HEK293T (cell line): Measurements from ENCODE around the gene ATG3.

Experiments used
- CTCF ChIA-PET: fragments of 350-600 bp; formaldehyde crosslinking; extraction: SDS; loops from one replicate; lab custom pipeline; 2021; ENCODE audit warnings: antibody characterized with exemption, inconsistent platforms; lab: Yijun Ruan, JAX
- POLR2A ChIA-PET: fragments of 350-600 bp; formaldehyde crosslinking; extraction: SDS; loops from one replicate; lab custom pipeline; 2020; ENCODE audit warnings: antibody characterized with exemption, inconsistent platforms; lab: Yijun Ruan, JAX
- DNase-seq: peaks from one replicate; pipeline ENCODE4 v3.0.0; 2012; ENCODE audit warnings: mixed read lengths; ENCODE audit errors: extremely low spot score
- ARNT ChIP-seq: fragments of 450-650 bp; IDR thresholded peaks from 2 replicates; pipeline ENCODE4 v1.6.1; 2017; ENCODE audit warnings: mild to moderate bottlenecking
- BHLHE40 ChIP-seq: fragments of 450-650 bp; IDR thresholded peaks from 2 replicates; pipeline ENCODE4 v1.6.1; 2016; ENCODE audit warnings: mild to moderate bottlenecking, moderate library complexity, borderline replicate concordance
- CTBP1 ChIP-seq: fragments of 450-650 bp; IDR thresholded peaks from 2 replicates; pipeline ENCODE4 v1.6.1; 2016; ENCODE audit warnings: borderline replicate concordance
- ELF4 ChIP-seq: fragments of 450-650 bp; IDR thresholded peaks from 2 replicates; pipeline ENCODE4 v1.6.1; 2017; ENCODE audit warnings: antibody characterized with exemption
- FOXA1 ChIP-seq: fragments of 450-650 bp; IDR thresholded peaks from 2 replicates; pipeline ENCODE4 v1.6.1; 2016; ENCODE audit warnings: mild to moderate bottlenecking
- FOXK2 ChIP-seq: fragments of 450-650 bp; IDR thresholded peaks from 2 replicates; pipeline ENCODE4 v1.6.1; 2016; ENCODE audit warnings: mild to moderate bottlenecking
- FOXM1 ChIP-seq: fragments of 450-650 bp; IDR thresholded peaks from 2 replicates; pipeline ENCODE4 v1.6.1; 2017; ENCODE audit warnings: mild to moderate bottlenecking, borderline replicate concordance
- HDGF ChIP-seq: fragments of 450-650 bp; IDR thresholded peaks from 2 replicates; pipeline ENCODE4 v1.6.1; 2017; ENCODE audit warnings: antibody characterized with exemption, borderline replicate concordance
- L3MBTL2 ChIP-seq: fragments of 450-650 bp; conservative IDR thresholded peaks from 2 replicates; pipeline ENCODE4 v1.6.1; 2016; ENCODE audit warnings: mild to moderate bottlenecking
- LEF1 ChIP-seq: fragments of 450-650 bp; IDR thresholded peaks from 2 replicates; pipeline ENCODE4 v1.6.1; 2017; ENCODE audit warnings: mild to moderate bottlenecking, borderline replicate concordance
- NFRKB ChIP-seq: fragments of 450-650 bp; IDR thresholded peaks from 2 replicates; pipeline ENCODE4 v1.6.1; 2016; ENCODE audit warnings: mild to moderate bottlenecking, moderate library complexity
- PKNOX1 ChIP-seq: fragments of 450-650 bp; IDR thresholded peaks from 2 replicates; pipeline ENCODE4 v1.6.1; 2016
- SP1 ChIP-seq: fragments of 450-650 bp; IDR thresholded peaks from 2 replicates; pipeline ENCODE4 v1.6.1; 2017
- SUZ12 ChIP-seq: fragments of 450-650 bp; IDR thresholded peaks from 2 replicates; pipeline ENCODE4 v1.6.1; 2016; ENCODE audit warnings: mild to moderate bottlenecking
- TARDBP ChIP-seq: fragments of 450-650 bp; IDR thresholded peaks from 2 replicates; pipeline ENCODE4 v1.6.1; 2016
- ZNF384 ChIP-seq: fragments of 450-650 bp; IDR thresholded peaks from 2 replicates; pipeline ENCODE4 v1.6.1; 2016

ATG3 gene

GRCh38 chr3:112486811-112487505 is 74.8 kb downstream of the ATG3 start:
- no peak for DNase-seq
- POLR2A ChIA-PET, result no interaction called here
- TF ChIP-seq ARNT, result no peak
- no peak for TF ChIP-seq FOXM1
- no peak for TF ChIP-seq ZNF384
- CTCF ChIA-PET, result no interaction called here

- DNase-seq, result no peak
- POLR2A ChIA-PET, result no interaction called here
- CTCF ChIA-PET, result no interaction called here
- no peak for TF ChIP-seq CTBP1
- TF ChIP-seq ZNF384, result no peak
- no peak for TF ChIP-seq SUZ12
- TF ChIP-seq FOXM1, result no peak
- TF ChIP-seq ARNT, result no peak
- TF ChIP-seq SP1, result no peak
- TF ChIP-seq FOXA1, result no peak
- TF ChIP-seq NFRKB, result no peak
- no peak for TF ChIP-seq HDGF
- TF ChIP-seq L3MBTL2, result no peak
- no peak for TF ChIP-seq FOXK2
- TF ChIP-seq BHLHE40, result no peak
- TF ChIP-seq LEF1, result no peak
- no peak for TF ChIP-seq ELF4
- TF ChIP-seq TARDBP, result no peak
- TF ChIP-seq PKNOX1, result no peak
These were observed 77.4 kb downstream of the ATG3 start for GRCh38 chr3:112484352-112484751.

GRCh38 chr3:112482675-112483074 is 79.1 kb downstream of the ATG3 start:
- ChIA-PET CTCF (no interaction called here), POLR2A (no interaction called here)
- no peak for DNase-seq
- TF ChIP-seq FOXA1, result no peak
